Testis (tissue), 3 donors: Measurements from ENCODE around the gene SLC6A18. TPM values are rescaled to one million over a fixed set of nuclear protein-coding genes. Genes with fewer than 3 reads are reported as not detected.
"Not testable (repeated sequence)": the region's sequence is repeated elsewhere in the genome, so short reads cannot be mapped to it uniquely, and the experiment has no call there.

Source experiments
- DNase-seq: peaks from one replicate; pipeline ENCODE4 v3.0.0-alpha.2; 2019
- H3K27ac ChIP-seq, 2 donors: fragments of 200-600 bp; sonication (generic); one replicate each; pipeline ENCODE4 v1.5.1; 2019
- H3K27me3 ChIP-seq: fragments of 200-600 bp; sonication (generic); one replicate; pipeline ENCODE4 v1.5.1; 2019
- H3K36me3 ChIP-seq: fragments of 200-600 bp; sonication (generic); one replicate; pipeline ENCODE4 v1.5.1; 2017; ENCODE audit warnings: low read depth; ENCODE audit errors: missing control alignments
- H3K4me1 ChIP-seq: fragments of 200-600 bp; sonication (generic); one replicate; pipeline ENCODE4 v1.5.1; 2019
- H3K4me3 ChIP-seq, 2 donors: fragments of 200-600 bp; sonication (generic); one replicate each; pipeline ENCODE4 v1.5.1; 2017 to 2019
- H3K9me3 ChIP-seq: fragments of 200-600 bp; sonication (generic); one replicate; pipeline ENCODE4 v1.5.1; 2017
- POLR2A ChIP-seq: fragments of 450-650 bp; IDR thresholded peaks from one replicate; pipeline ENCODE4 v1.6.1; 2017; ENCODE audit warnings: antibody characterized with exemption, mild to moderate bottlenecking, moderate library complexity
- WGBS, 2 donors: methylation state at CpG; one replicate each; pipeline ENCODE4 v1.1.5; 2018; 5-methylcytosine and 5-hydroxymethylcytosine counted together
- intact Hi-C: fragments of 100-400 bp; cut with DNase I; formaldehyde crosslinking; loops from one replicate; pipeline ENCODE4 v1.15.1; 2023; ENCODE audit warnings: low total_unique reads
- polyA plus RNA-seq: library from polyadenylated mRNA; stranded (reverse); fragments of 350-450 nt; fragmentation: Illumina TruSeq; extraction: RNeasy Lipid Tissue Mini Kit (QIAGEN cat#74804); gene quantifications from one replicate; pipeline ENCODE4 v1.2.3, GENCODE V29; 2014; ENCODE audit warnings: low read depth, low replicate concordance; ENCODE audit not compliant: insufficient read depth
- total RNA-seq, 2 donors: library from RNA; depleted of rRNA; stranded (reverse); fragments of >200 nt; gene quantifications; one replicate each; pipeline ENCODE4 v1.2.3, GENCODE V29; 2016
- TF ChIP-seq, protein P1 (sequence below), 3 experiments: fragments of 450-650 bp in 2 of 3; fragments of 200-600 bp in 1 of 3; sonication (generic) in 1 of 3; IDR thresholded peaks; one replicate each; pipeline ENCODE4 v1.5.1; 2016 to 2019; ENCODE audit warnings: antibody characterized with exemption in 3 of 3, mild to moderate bottlenecking in 2 of 3, moderate library complexity in 1 of 3

Gene SLC6A18
- total and polyA plus RNA-seq, 3 donors from 2014 or later = 0.24 TPM; not detected in 2

- DNase-seq = no peak
- no peak overlapping the region for H3K27ac ChIP-seq
- 94 to 97% methylated on average over 19 to 20 of the region's 20 CpGs for WGBS, 2 donors
- TF ChIP-seq, protein P1, sequence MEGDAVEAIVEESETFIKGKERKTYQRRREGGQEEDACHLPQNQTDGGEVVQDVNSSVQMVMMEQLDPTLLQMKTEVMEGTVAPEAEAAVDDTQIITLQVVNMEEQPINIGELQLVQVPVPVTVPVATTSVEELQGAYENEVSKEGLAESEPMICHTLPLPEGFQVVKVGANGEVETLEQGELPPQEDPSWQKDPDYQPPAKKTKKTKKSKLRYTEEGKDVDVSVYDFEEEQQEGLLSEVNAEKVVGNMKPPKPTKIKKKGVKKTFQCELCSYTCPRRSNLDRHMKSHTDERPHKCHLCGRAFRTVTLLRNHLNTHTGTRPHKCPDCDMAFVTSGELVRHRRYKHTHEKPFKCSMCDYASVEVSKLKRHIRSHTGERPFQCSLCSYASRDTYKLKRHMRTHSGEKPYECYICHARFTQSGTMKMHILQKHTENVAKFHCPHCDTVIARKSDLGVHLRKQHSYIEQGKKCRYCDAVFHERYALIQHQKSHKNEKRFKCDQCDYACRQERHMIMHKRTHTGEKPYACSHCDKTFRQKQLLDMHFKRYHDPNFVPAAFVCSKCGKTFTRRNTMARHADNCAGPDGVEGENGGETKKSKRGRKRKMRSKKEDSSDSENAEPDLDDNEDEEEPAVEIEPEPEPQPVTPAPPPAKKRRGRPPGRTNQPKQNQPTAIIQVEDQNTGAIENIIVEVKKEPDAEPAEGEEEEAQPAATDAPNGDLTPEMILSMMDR (IDR thresholded peaks at IDR 0.05) = no peak
- TF ChIP-seq POLR2A = no peak
- H3K9me3 ChIP-seq = no peaks in the 10 kb centered on the region
- H3K27me3 ChIP-seq = no peaks in the 10 kb centered on the region
- H3K4me3 ChIP-seq = no peak overlapping the region
- no peaks in the 10 kb centered on the region for H3K36me3 ChIP-seq
- intact Hi-C loops = no loop called here
- no peaks in the 10 kb centered on the region for H3K4me1 ChIP-seq
These were observed 48.6 kb downstream of the SLC6A18 start for GRCh38 chr5:1273745-1274144.

DNA sequence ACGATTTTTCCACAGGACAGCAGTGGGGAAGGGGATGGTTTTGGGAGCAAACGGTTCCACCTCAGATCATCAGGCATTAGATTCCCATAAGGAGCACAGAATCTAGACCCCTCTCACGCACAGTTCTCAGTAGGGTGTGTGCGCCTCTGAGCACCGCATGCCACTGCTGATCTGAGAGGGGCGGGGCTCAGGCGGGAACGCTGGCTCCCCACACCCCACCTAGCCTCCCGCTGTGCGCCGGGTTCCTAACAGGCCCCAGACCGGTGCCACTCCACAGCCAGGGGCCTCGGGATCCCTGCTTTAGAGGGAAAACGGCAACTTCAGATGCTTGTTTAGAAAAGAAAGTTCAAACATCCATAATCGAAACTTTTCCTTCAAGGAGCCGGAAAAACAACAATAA is 49.3 kb downstream of the SLC6A18 start:
- Histone ChIP-seq H3K9me3 (no peaks in the 10 kb centered on the region), H3K4me3 (no peak overlapping the region), H3K27me3 (no peaks in the 10 kb centered on the region), H3K27ac (no peak overlapping the region), H3K4me1 (no peaks in the 10 kb centered on the region), H3K36me3 (no peaks in the 10 kb centered on the region)
- TF ChIP-seq, protein P1 (IDR thresholded peaks at IDR 0.05) = no peak
- no peak for TF ChIP-seq POLR2A
- no peak for DNase-seq
- 79 to 91% methylated on average over 13 to 16 of the region's 16 CpGs for WGBS, 2 donors
- intact Hi-C loops = no loop called here

GRCh38 chr5:1275397-1276391 is 50.5 kb downstream of the SLC6A18 start:
- H3K4me1 ChIP-seq, intact Hi-C loops, H3K4me3 ChIP-seq, H3K36me3 ChIP-seq, H3K27ac ChIP-seq, H3K27me3 ChIP-seq, DNase-seq, H3K9me3 ChIP-seq: not testable (repeated sequence)
- WGBS, 2 donors = 76 to 81% methylated on average over 8 to 10 of the region's 10 CpGs

DNA sequence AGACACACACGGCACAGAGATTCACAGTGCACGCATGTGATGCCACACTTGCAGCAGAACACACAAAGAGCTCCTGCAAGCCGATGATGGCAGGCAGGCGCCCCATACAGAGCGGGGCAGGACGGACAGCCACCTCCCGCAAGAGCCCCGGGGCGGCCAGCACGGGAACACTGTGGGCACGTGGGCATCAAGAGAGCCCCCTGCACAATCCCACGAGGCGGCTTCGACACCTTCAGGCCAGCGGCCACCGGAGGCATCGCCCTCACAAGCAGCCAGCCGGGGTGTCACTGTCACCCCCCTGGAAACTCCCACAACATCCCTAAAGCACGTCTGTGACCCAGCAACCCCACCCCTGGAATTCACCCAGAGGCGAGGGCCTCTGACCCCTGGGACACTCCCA is 51.7 kb downstream of the SLC6A18 start:
- H3K9me3 ChIP-seq = no peaks in the 10 kb centered on the region
- intact Hi-C loops = no loop called here
- no peaks in the 10 kb centered on the region for H3K36me3 ChIP-seq
- H3K27ac ChIP-seq = no peak overlapping the region
- no peaks in the 10 kb centered on the region for H3K4me1 ChIP-seq
- H3K27me3 ChIP-seq = no peaks in the 10 kb centered on the region
- no peak for DNase-seq
- 87 to 89% methylated on average over 18 to 20 of the region's 20 CpGs for WGBS, 2 donors
- H3K4me3 ChIP-seq = no peak overlapping the region
- TF ChIP-seq, protein P1 (IDR thresholded peaks at IDR 0.05) = no peak
- no peak for TF ChIP-seq POLR2A

GRCh38 chr5:1277331-1277730 is 52.1 kb downstream of the SLC6A18 start:
- no peak overlapping the region for H3K27ac ChIP-seq
- no peaks in the 10 kb centered on the region for H3K9me3 ChIP-seq
- H3K4me3 ChIP-seq = no peak overlapping the region
- H3K4me1 ChIP-seq = no peaks in the 10 kb centered on the region
- intact Hi-C loops = no loop called here
- no peaks in the 10 kb centered on the region for H3K36me3 ChIP-seq
- 79 to 90% methylated on average over 16 to 21 of the region's 21 CpGs for WGBS, 2 donors
- TF ChIP-seq, protein P1 (IDR thresholded peaks at IDR 0.05) = no peak
- no peak for TF ChIP-seq POLR2A
- no peak for DNase-seq
- H3K27me3 ChIP-seq = no peaks in the 10 kb centered on the region
